NB4 (cell line): Measurements from ENCODE around the gene IMMP1L.

Experiments used
- DNase-seq: peaks from one replicate; pipeline ENCODE4 v3.0.0; 2010; ENCODE audit warnings: low read depth
- H3K4me3 ChIP-seq: one replicate; pipeline ENCODE4 v1.5.1; 2011; ENCODE audit warnings: mild to moderate bottlenecking, low read depth, low read length, moderate library complexity
- CTCF ChIP-seq: IDR thresholded peaks from one replicate; pipeline ENCODE4 v1.5.1; 2012; ENCODE audit warnings: low read depth, low read length
- MAX ChIP-seq: IDR thresholded peaks from 2 replicates; pipeline ENCODE4 v1.6.1; 2011; ENCODE audit warnings: low read depth, low read length
- MYC ChIP-seq: IDR thresholded peaks from 2 replicates; pipeline ENCODE4 v1.6.1; 2011; ENCODE audit warnings: low read depth, low read length
- POLR2A ChIP-seq: IDR thresholded peaks from 2 replicates; pipeline ENCODE4 v1.6.1; 2011; ENCODE audit warnings: mild to moderate bottlenecking; ENCODE audit not compliant: insufficient read length; ENCODE audit errors: extremely low read depth

Gene IMMP1L

GRCh38 chr11:31529701-31530100, 20.3 kb upstream of the IMMP1L start:
- TF ChIP-seq POLR2A, result no peak
- H3K4me3 ChIP-seq, result no peak overlapping the region
- no peak for DNase-seq

- TF ChIP-seq CTCF (no peak), MYC (no peak), POLR2A (no peak), MAX (no peak)
Observed at GRCh38 chr11:31529189-31529588, 19.8 kb upstream of the IMMP1L start.

GRCh38 chr11:31521497-31522150, 12.2 kb upstream of the IMMP1L start:
- no peak for DNase-seq
- no peak overlapping the region for H3K4me3 ChIP-seq
- no peak for TF ChIP-seq MYC
- TF ChIP-seq MAX, result no peak
- TF ChIP-seq CTCF, result no peak
- no peak for TF ChIP-seq POLR2A

More at GRCh38 chr11:31529189-31529588, 19.8 kb upstream of the IMMP1L start:
- no peak overlapping the region for H3K4me3 ChIP-seq
- peak; percentile 7 for DNase-seq

- no peak overlapping the region for H3K4me3 ChIP-seq
- no peak for DNase-seq
- TF ChIP-seq CTCF, result no peak
- TF ChIP-seq MYC, result no peak
- no peak for TF ChIP-seq POLR2A
- TF ChIP-seq MAX, result no peak
Observed at GRCh38 chr11:31512117-31512516, 2.7 kb upstream of the IMMP1L start.

GRCh38 chr11:31509051-31509428, 382 bp downstream of the IMMP1L start:
- H3K4me3 ChIP-seq, result peak overlapping the region; percentile 100
- DNase-seq, result no peak
- no peak for TF ChIP-seq MAX
- no peak for TF ChIP-seq POLR2A
- TF ChIP-seq CTCF, result no peak
- no peak for TF ChIP-seq MYC

GRCh38 chr11:31500560-31500959, 8.9 kb downstream of the IMMP1L start:
- TF ChIP-seq CTCF (no peak), POLR2A (no peak), MYC (no peak), MAX (no peak)
- no peak overlapping the region for H3K4me3 ChIP-seq

More at GRCh38 chr11:31500560-31500959, 8.9 kb downstream of the IMMP1L start:
- no peak for DNase-seq
